Hematopoietic multipotent progenitor cell treated with erythropoietin and hydrocortisone succinate and interleukin-3 and kit ligand, for 15 days (in vitro differentiated cells): ENCODE data around the gene AKIRIN1.
"Not testable (repeated sequence)": the region's sequence is repeated elsewhere in the genome, so short reads cannot be mapped to it uniquely, and the experiment has no call there.

Experiments used
- DNase-seq: peaks from one replicate; pipeline ENCODE4 v3.0.0-alpha.2; 2015; ENCODE audit warnings: low spot score

AKIRIN1 gene

DNA sequence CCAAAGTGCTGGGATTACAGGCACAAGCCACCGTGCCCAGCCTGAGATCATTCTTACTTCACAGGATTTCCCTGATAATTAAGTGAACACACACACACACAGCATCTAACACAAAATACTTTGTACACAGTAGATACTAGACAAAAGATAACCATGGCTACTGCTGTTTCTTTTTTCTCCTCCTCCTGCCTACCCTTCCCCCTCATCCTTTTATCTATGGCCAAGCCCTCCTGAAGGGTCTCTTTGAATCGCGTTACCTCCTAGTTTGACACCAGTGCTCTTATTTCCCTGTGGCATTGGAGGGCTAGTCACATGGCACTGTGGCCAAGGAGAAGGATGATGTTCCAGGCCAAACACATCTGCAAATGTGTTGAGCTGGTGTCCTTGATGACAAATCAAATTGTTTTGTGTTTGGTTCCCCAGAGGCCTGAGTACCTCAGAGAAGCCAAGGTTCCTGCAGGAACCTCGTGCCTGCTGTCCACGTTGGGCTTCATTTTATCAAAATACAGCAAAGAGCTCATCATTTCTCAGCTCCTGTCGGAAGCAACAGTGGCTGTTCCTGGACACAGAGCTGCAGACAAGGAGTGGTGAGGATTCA, 55.6 kb downstream of the AKIRIN1 start:
- no peak for DNase-seq

- DNase-seq, result peak; percentile 73
Measured at GRCh38 chr1:39047374-39048229, 56.5 kb downstream of the AKIRIN1 start.

DNA sequence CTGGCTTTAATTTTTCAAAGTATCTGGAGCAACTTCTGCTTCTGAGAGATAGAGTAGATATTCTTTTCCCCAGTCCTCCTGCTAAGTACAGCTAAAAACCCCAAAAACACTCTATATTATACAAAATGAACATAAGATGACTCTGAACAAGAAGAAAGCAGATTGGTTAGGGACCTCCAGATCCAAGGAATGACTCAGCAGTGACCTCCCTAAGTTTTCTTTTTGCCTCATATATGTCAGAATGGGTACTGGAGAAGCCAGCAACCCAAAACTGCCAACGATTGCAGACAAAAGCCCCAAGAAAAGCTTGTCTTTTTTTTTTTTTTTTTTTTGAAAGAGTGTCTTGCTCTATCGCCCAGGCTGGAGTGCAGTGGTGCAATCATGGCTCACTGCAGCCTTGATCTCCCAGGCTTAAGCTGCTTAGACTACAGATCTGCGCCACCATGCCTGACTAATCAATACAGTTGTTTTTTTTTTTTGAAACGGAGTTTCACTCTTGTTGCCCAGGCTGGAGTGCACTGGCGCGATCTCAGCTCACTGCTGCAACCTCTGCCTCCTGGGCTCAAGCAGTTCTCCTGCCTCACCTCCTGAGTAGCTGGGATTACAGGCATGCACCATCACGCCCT, 57.8 kb downstream of the AKIRIN1 start:
- no peak for DNase-seq

- DNase-seq, result no peak
Measured at GRCh38 chr1:39050001-39050400, 58.9 kb downstream of the AKIRIN1 start.

DNA sequence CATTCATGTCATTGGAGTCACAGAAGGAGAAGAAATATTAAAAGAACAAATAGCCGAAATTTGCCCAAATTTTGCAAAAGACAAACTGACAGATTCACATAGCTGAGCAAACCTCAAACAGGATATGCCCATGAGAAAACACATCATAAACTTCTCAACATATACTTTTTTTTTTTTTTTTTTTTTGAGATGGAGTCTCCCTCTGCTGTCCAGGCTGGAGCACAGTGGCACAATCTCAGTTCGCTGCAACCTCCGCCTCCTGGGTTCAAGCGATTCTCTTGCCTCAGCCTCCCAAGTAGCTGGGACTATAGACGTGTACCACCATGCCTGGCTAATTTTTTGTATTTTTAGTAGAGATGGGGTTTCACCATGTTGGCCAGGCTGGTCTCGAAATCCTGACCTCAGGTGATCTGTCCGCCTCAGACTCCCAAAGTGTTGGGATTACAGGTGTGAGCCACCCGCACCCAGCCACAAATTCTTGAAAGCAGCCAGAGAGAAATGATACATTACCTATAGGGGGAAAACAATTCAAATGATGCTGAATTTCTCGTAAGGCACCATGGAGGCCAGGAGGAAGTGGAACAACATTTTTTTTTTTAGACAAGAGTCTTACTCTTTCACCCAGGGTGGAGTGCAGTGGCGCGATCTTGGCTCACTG, 60.2 kb downstream of the AKIRIN1 start:
- not testable (repeated sequence) for DNase-seq

- DNase-seq, result no peak
Measured at GRCh38 chr1:39051956-39052355, 60.9 kb downstream of the AKIRIN1 start.

DNA sequence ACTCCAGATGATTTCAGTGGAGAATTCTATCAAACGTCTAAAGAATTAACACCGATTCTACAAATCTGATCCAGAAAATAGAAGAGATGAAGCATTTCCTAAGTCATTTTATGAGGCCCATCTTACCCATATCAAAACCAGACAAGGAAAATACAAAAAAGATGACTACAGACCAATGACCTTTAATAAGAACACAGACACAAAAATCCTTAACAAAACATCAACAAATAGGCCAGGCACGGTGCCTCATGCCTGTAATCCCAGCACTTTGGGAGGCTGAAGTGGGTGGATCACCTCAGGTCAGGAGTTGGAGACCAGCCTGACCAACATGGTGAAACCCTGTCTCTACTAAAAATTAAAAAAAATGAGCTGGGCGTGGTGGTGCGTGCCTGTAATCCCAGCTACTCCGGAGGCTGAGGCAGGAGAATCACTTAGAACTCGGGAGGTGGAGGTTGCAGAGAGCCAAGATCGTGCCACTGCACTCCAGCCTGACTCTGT, 64.2 kb downstream of the AKIRIN1 start:
- DNase-seq, result not testable (repeated sequence)
